Measurements from ENCODE around the gene IL3. TPM values are rescaled to one million over a fixed set of nuclear protein-coding genes. Genes with fewer than 3 reads are reported as not detected.

IL3 gene
- total RNA-seq = not detected in 2 replicates

GRCh38 chr5:132060501-132061161, at the start of gene IL3:
Gene IL3, plus strand, starts transcription at chr5:132060655. Its CDS starts 52 bp downstream, at chr5:132060707.

GRCh38 chr5:132011622-132012343, 48.7 kb upstream of the IL3 start, which contains the start of gene ACSL6:
Gene ACSL6, minus strand, starts transcription at chr5:132011658. Its CDS starts 105 bp downstream, at chr5:132011553.

DNA sequence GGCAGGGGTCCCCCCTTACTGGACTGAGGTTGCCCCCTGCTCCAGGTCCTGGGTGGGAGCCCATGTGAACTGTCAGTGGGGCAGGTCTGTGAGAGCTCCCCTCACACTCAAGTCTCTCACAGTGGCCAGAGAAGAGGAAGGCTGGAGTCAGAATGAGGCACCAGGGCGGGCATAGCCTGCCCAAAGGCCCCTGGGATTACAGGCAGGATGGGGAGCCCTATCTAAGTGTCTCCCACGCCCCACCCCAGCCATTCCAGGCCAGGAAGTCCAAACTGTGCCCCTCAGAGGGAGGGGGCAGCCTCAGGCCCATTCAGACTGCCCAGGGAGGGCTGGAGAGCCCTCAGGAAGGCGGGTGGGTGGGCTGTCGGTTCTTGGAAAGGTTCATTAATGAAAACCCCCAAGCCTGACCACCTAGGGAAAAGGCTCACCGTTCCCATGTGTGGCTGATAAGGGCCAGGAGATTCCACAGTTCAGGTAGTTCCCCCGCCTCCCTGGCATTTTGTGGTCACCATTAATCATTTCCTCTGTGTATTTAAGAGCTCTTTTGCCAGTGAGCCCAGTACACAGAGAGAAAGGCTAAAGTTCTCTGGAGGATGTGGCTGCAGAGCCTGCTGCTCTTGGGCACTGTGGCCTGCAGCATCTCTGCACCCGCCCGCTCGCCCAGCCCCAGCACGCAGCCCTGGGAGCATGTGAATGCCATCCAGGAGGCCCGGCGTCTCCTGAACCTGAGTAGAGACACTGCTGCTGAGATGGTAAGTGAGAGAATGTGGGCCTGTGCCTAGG, 13.0 kb downstream of the IL3 start, which contains the start of gene CSF2:
TSS of gene CSF2 (plus strand) at position 559 of the 783 bp plus-strand sequence. CDS start at position 594, 35 bp downstream.

Other genes with a start within 250 kb of the IL3 start
- gene MEIKIN, start 115.0 kb upstream of the IL3 start, total RNA-seq = 0.06 TPM in 1 of 2 replicates, not detected in the other
- gene ACSL6, start 49.0 kb upstream of the IL3 start, total RNA-seq = 0.25 TPM in 1 of 2 replicates, not detected in the other
- not detected in 2 replicates for gene CSF2, start 13.1 kb downstream of the IL3 start, total RNA-seq
- 114 and 136 TPM in 2 replicates for gene P4HA2, start 167.2 kb downstream of the IL3 start, total RNA-seq
- 12.3 and 14.7 TPM in 2 replicates for gene PDLIM4, start 197.0 kb downstream of the IL3 start, total RNA-seq
- gene SLC22A4, start 233.7 kb downstream of the IL3 start, total RNA-seq = 1.1 and 1.7 TPM in 2 replicates

All from aortic smooth muscle cell (primary cell).